Measurements from ENCODE around the gene BCL2.

The BCL2 gene

DNA sequence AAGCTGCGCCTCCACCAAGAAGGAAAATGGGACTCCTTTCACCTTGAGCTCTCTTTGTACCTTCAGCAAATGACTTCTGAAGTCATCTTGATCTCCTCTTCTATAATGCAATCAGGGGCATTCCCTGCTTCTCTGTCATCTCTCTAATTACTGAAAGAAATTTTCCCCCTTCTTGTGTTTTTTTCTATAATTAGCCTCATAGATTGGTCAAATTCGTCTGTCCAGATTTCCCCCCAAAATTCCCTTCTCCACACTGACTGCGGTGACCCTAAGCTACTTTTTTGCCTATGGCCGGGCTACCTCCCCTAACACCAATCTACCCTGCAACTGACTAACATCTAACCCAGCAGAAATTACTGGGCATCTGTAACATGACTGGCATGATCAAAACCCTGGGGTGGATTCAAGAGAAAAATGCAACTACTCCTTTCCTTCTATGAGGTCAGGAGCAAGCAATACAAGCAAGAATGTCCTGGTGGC lies 168.6 kb downstream of the BCL2 start:
- H3K79me2 ChIP-seq (ENCODE audit: insufficient read depth, low read depth), result peaks cover 8% of the 10 kb centered on the region; the same call in 1 of the 2 replicates
- no peak overlapping the region for H3K4me3 ChIP-seq (IDR thresholded peaks at IDR 0.05; ENCODE audit: insufficient read depth, low read depth, low read length)
- H4K20me1 ChIP-seq (ENCODE audit: insufficient read depth), result no peaks in the 10 kb centered on the region
- H3K4me1 ChIP-seq (ENCODE audit: low read depth, poor library complexity, severe bottlenecking), result peaks cover 21% of the 10 kb centered on the region
- H3K27me3 ChIP-seq (ENCODE audit: insufficient read depth, low read depth), result no peaks in the 10 kb centered on the region
- H3K9ac ChIP-seq, result no peak overlapping the region
- no peaks in the 10 kb centered on the region for H3K36me3 ChIP-seq (ENCODE audit: insufficient read depth)
- no peak overlapping the region for H3K27ac ChIP-seq
- H3K4me2 ChIP-seq, result no peak overlapping the region
- TF ChIP-seq, protein P1, sequence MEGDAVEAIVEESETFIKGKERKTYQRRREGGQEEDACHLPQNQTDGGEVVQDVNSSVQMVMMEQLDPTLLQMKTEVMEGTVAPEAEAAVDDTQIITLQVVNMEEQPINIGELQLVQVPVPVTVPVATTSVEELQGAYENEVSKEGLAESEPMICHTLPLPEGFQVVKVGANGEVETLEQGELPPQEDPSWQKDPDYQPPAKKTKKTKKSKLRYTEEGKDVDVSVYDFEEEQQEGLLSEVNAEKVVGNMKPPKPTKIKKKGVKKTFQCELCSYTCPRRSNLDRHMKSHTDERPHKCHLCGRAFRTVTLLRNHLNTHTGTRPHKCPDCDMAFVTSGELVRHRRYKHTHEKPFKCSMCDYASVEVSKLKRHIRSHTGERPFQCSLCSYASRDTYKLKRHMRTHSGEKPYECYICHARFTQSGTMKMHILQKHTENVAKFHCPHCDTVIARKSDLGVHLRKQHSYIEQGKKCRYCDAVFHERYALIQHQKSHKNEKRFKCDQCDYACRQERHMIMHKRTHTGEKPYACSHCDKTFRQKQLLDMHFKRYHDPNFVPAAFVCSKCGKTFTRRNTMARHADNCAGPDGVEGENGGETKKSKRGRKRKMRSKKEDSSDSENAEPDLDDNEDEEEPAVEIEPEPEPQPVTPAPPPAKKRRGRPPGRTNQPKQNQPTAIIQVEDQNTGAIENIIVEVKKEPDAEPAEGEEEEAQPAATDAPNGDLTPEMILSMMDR (conservative IDR thresholded peaks at IDR 0.05; ENCODE audit: low read depth, low read length), result no peak
- no peak overlapping the region for H2AFZ ChIP-seq (ENCODE audit: low read depth)

DNA sequence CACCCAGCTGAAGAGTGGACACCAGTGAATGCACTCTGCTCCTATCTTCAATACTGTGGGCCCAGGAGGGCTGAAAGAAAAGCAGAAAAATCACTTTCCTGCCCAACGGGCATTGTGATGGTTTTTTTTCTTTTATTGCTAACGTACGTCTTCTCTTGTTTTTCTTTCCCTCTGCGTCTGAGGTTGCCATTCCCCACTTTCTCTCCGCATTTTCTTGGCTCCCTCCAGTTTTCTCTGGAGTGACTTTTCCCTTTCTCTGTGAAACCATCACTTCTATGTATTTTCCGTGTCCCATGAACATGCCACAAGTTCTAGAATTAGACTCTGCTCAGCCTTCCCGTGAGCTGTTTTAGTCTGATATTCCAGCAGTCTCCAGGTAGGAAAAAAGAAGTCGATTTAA lies 169.2 kb downstream of the BCL2 start:
- H2AFZ ChIP-seq (ENCODE audit: low read depth), result no peak overlapping the region
- no peaks in the 10 kb centered on the region for H4K20me1 ChIP-seq (ENCODE audit: insufficient read depth)
- H3K4me3 ChIP-seq (IDR thresholded peaks at IDR 0.05; ENCODE audit: insufficient read depth, low read depth, low read length), result no peak overlapping the region
- H3K9ac ChIP-seq, result no peak overlapping the region
- H3K36me3 ChIP-seq (ENCODE audit: insufficient read depth), result no peaks in the 10 kb centered on the region
- no peaks in the 10 kb centered on the region for H3K27me3 ChIP-seq (ENCODE audit: insufficient read depth, low read depth)
- TF ChIP-seq, protein P1 (conservative IDR thresholded peaks at IDR 0.05; ENCODE audit: low read depth, low read length), result no peak
- H3K27ac ChIP-seq, result no peak overlapping the region
- peaks cover 8% of the 10 kb centered on the region; the same call in 1 of the 2 replicates for H3K79me2 ChIP-seq (ENCODE audit: insufficient read depth, low read depth)
- peaks cover 15% of the 10 kb centered on the region for H3K4me1 ChIP-seq (ENCODE audit: low read depth, poor library complexity, severe bottlenecking)
- no peak overlapping the region for H3K4me2 ChIP-seq

DNA sequence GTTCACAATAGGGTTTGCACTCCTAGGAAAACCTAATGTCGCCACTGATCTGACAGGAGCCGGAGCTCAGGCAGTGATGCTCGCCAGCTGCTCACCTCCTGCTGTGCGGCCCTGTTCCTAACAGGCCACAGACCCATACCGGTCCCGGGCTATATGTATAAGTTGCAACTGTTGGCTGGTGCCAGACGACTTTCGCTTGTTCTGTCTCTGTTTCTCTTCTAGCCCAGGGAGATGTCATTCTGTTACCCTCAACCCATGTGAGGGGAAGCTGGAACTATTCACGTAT lies 170.3 kb downstream of the BCL2 start:
- H3K4me3 ChIP-seq (IDR thresholded peaks at IDR 0.05; ENCODE audit: insufficient read depth, low read depth, low read length), result no peak overlapping the region
- no peaks in the 10 kb centered on the region for H3K27me3 ChIP-seq (ENCODE audit: insufficient read depth, low read depth)
- no peak overlapping the region for H3K4me2 ChIP-seq
- H3K79me2 ChIP-seq (ENCODE audit: insufficient read depth, low read depth), result no peaks in the 10 kb centered on the region; the same call in 1 of the 2 replicates
- H2AFZ ChIP-seq (ENCODE audit: low read depth), result no peak overlapping the region
- peaks cover 7% of the 10 kb centered on the region for H3K4me1 ChIP-seq (ENCODE audit: low read depth, poor library complexity, severe bottlenecking)
- TF ChIP-seq, protein P1 (conservative IDR thresholded peaks at IDR 0.05; ENCODE audit: low read depth, low read length), result no peak
- H3K36me3 ChIP-seq (ENCODE audit: insufficient read depth), result no peaks in the 10 kb centered on the region
- H4K20me1 ChIP-seq (ENCODE audit: insufficient read depth), result no peaks in the 10 kb centered on the region
- no peak overlapping the region for H3K9ac ChIP-seq
- no peak overlapping the region for H3K27ac ChIP-seq

DNA sequence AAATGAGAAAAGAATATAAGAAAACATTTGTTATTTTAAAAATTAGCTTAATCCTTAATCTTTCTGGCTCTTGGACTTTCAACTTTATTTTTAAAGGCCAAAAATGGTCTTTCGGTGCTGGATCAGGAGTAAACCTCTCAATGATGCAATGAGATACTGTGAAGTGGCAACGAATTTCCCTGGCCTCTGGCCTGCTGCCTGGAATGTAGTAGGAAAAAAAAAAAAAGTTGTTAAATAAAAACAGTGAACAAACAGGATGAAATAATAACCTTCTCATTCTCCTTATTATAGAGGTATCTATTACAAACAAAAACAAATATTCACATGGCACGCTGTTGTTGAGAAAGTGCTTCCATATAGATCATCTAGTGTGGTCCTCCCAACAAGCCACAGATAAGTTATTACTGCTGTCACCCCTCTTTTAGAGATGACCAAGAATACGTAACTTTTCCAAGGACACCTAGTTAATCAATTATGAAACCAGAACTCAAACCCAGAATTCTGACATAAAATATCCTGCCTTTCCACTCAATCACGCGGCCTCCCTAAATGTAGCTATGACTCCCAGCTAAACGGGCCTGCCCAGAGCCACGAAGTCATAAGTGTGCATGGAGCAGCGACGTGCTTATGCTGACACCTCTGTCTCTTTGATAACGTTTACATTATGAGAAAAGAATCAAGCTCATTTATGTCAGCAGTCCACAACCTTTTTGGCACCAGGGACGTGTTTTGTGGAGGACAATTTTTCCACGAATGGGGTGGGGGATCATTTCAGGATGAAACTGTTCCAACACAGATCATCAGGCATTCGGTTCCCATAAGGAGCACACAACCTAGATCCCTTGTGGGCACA lies 170.9 kb downstream of the BCL2 start:
- H2AFZ ChIP-seq (ENCODE audit: low read depth), result no peak overlapping the region
- no peak overlapping the region for H3K27ac ChIP-seq

More for the DNA sequence above, 170.9 kb downstream of the BCL2 start:
- no peaks in the 10 kb centered on the region for H3K27me3 ChIP-seq (ENCODE audit: insufficient read depth, low read depth)
- H3K4me1 ChIP-seq (ENCODE audit: low read depth, poor library complexity, severe bottlenecking), result peaks cover 7% of the 10 kb centered on the region
- H3K79me2 ChIP-seq (ENCODE audit: insufficient read depth, low read depth), result no peaks in the 10 kb centered on the region; the same call in 1 of the 2 replicates
- H4K20me1 ChIP-seq (ENCODE audit: insufficient read depth), result no peaks in the 10 kb centered on the region
- H3K4me3 ChIP-seq (IDR thresholded peaks at IDR 0.05; ENCODE audit: insufficient read depth, low read depth, low read length), result no peak overlapping the region
- no peak overlapping the region for H3K9ac ChIP-seq
- no peaks in the 10 kb centered on the region for H3K36me3 ChIP-seq (ENCODE audit: insufficient read depth)
- TF ChIP-seq, protein P1 (conservative IDR thresholded peaks at IDR 0.05; ENCODE audit: low read depth, low read length), result no peak
- no peak overlapping the region for H3K4me2 ChIP-seq

Data from KMS-11 (cell line).